ENCODE measurements around the gene RAD51C.

- no peak for TF ChIP-seq EZH2 (IDR thresholded peaks at IDR 0.05; ENCODE audit: borderline replicate concordance, low read length)
- no peak for TF ChIP-seq CTCF (IDR thresholded peaks at IDR 0.05; ENCODE audit: low read length)
Observed at GRCh38 chr17:58660621-58661020, 31.8 kb upstream of the RAD51C start.

Measured in OCI-LY1 (cell line).